DND-41 (cell line): ENCODE measurements around the gene PIAS1.

Experiments
- EZH2 ChIP-seq: IDR thresholded peaks from 3 replicates; pipeline ENCODE4 v1.6.1; 2012; ENCODE audit warnings: borderline replicate concordance, low read depth, mild to moderate bottlenecking, moderate library complexity, low read length, inconsistent platforms; ENCODE audit not compliant: severe bottlenecking
- TF ChIP-seq, protein P1 (sequence below): IDR thresholded peaks from 2 replicates; pipeline ENCODE4 v1.5.1; 2012; ENCODE audit warnings: borderline replicate concordance, low read length, moderate library complexity, mild to moderate bottlenecking; ENCODE audit not compliant: poor library complexity, severe bottlenecking; ENCODE audit errors: extremely low read depth

DNA sequence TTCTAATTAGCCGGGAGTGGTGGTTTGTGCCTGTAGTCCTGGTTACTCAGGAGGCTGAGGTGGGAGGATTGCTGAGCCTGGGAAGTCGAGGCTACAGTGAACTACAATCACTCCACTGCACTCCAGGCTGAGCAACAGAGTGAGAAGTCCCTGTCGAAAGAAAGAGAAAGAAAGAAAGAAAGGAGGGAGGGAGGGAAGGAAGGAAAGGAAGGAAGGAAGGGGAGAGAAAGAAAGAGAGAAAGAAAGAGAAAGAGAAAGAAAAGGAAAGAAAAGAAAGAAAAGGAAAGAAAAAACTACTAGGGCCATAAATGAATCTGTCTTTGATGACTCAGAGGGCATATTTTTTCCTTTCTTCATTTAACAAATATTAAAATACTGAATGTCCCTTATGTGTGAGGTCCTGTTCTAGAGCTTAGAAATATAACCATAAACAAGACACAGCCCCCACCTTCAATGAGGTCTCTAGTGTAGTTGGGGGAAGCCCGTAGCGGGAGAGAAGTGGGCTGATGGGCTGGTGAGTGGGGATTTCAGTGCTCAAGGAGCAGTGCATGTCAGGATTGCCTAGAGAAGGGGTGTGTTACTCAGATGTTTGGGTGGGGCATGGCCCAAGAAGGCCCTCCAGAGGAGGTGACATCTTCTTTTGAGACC, 35.2 kb upstream of the PIAS1 start:
- TF ChIP-seq, protein P1, sequence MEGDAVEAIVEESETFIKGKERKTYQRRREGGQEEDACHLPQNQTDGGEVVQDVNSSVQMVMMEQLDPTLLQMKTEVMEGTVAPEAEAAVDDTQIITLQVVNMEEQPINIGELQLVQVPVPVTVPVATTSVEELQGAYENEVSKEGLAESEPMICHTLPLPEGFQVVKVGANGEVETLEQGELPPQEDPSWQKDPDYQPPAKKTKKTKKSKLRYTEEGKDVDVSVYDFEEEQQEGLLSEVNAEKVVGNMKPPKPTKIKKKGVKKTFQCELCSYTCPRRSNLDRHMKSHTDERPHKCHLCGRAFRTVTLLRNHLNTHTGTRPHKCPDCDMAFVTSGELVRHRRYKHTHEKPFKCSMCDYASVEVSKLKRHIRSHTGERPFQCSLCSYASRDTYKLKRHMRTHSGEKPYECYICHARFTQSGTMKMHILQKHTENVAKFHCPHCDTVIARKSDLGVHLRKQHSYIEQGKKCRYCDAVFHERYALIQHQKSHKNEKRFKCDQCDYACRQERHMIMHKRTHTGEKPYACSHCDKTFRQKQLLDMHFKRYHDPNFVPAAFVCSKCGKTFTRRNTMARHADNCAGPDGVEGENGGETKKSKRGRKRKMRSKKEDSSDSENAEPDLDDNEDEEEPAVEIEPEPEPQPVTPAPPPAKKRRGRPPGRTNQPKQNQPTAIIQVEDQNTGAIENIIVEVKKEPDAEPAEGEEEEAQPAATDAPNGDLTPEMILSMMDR, result no peak
- TF ChIP-seq EZH2, result no peak
